CD14-positive monocyte (primary cell): ENCODE measurements around the gene ZNF536. TPM values are rescaled to one million over a fixed set of nuclear protein-coding genes. Genes with fewer than 3 reads are reported as not detected.

Experiments used
- DNase-seq, 3 donors: peaks; one replicate each; pipeline ENCODE4 v3.0.0-alpha.2; 2011 to 2022
- H2AFZ ChIP-seq: 2 replicates; pipeline ENCODE4 v1.6.0; 2012; ENCODE audit warnings: mild to moderate bottlenecking, low read depth, low read length, inconsistent platforms; ENCODE audit not compliant: insufficient read depth, poor library complexity, severe bottlenecking
- H3K27ac ChIP-seq, 2 donors: 1 replicate in 1 of 2; 2 replicates in 1 of 2; pipeline ENCODE4 v1.5.1; 2012 to 2013; ENCODE audit warnings: low read length in 2 of 2, control low read depth in 1 of 2, inconsistent platforms in 1 of 2, low read depth in 1 of 2, mild to moderate bottlenecking in 1 of 2
- H3K27me3 ChIP-seq, 2 donors: one replicate each; pipeline versions ENCODE4 v1.6.0 to v1.6.1; 2011 to 2013; ENCODE audit warnings: low read length in 2 of 2; ENCODE audit not compliant: control insufficient read depth in 2 of 2, insufficient read depth in 2 of 2
- H3K36me3 ChIP-seq, 2 donors: replicated peaks in 1 of 2; 1 replicate in 1 of 2; 2 replicates in 1 of 2; pipeline versions ENCODE4 v1.5.1 to v1.6.1; 2012 to 2013; ENCODE audit warnings: low read length in 2 of 2, control low read depth in 1 of 2, inconsistent platforms in 1 of 2, mild to moderate bottlenecking in 1 of 2; ENCODE audit not compliant: insufficient read depth in 2 of 2, control insufficient read depth in 1 of 2
- H3K4me1 ChIP-seq, 2 donors: 1 replicate in 1 of 2; 2 replicates in 1 of 2; pipeline versions ENCODE4 v1.5.1 to v1.6.1; 2012 to 2013; ENCODE audit warnings: low read length in 2 of 2, control low read depth in 1 of 2, inconsistent platforms in 1 of 2, mild to moderate bottlenecking in 1 of 2, moderate library complexity in 1 of 2; ENCODE audit not compliant: insufficient read depth in 2 of 2, control insufficient read depth in 1 of 2
- H3K4me2 ChIP-seq: replicated peaks from 2 replicates; pipeline ENCODE3; 2012; ENCODE audit warnings: low read length, moderate library complexity, mild to moderate bottlenecking; ENCODE audit not compliant: poor library complexity, severe bottlenecking; ENCODE audit errors: extremely low read depth
- H3K4me3 ChIP-seq, 3 experiments: fragments of 200-600 bp in 1 of 3; sonication (generic) in 1 of 3; replicated peaks in 1 of 3; 1 replicate in 2 of 3; 2 replicates in 1 of 3; pipeline ENCODE4 v1.5.1; 2011 to 2013; ENCODE audit warnings: low read length in 3 of 3, mild to moderate bottlenecking in 3 of 3, control low read depth in 2 of 3, low read depth in 2 of 3, inconsistent platforms in 1 of 3, moderate library complexity in 1 of 3
- H3K79me2 ChIP-seq: 2 replicates; pipeline ENCODE4 v1.6.0; 2012; ENCODE audit warnings: mild to moderate bottlenecking, control low read depth, inconsistent platforms, low read length, moderate library complexity; ENCODE audit not compliant: insufficient read depth
- H3K9ac ChIP-seq: 2 replicates; pipeline ENCODE4 v1.6.0; 2017; ENCODE audit warnings: low read length, mild to moderate bottlenecking; ENCODE audit not compliant: insufficient read depth, poor library complexity, severe bottlenecking
- H3K9me3 ChIP-seq, 2 donors: replicated peaks in 1 of 2; 1 replicate in 1 of 2; 2 replicates in 1 of 2; pipeline versions ENCODE4 v1.5.1 to v1.6.1; 2012 to 2013; ENCODE audit warnings: low read length in 2 of 2, control low read depth in 1 of 2; ENCODE audit not compliant: control insufficient read depth in 1 of 2, insufficient read depth in 1 of 2
- H4K20me1 ChIP-seq: 2 replicates; pipeline ENCODE4 v1.6.0; 2012; ENCODE audit warnings: mild to moderate bottlenecking, low read length, control low read depth, moderate library complexity; ENCODE audit not compliant: insufficient read depth
- H3K27ac Mint-ChIP-seq, 7 donors: one replicate each; pipeline ENCODE4 v1.8.0; 2020; ENCODE audit warnings: mild to moderate bottlenecking in 7 of 7, mixed read lengths in 7 of 7, moderate library complexity in 6 of 7, inconsistent platforms in 2 of 7
- H3K27me3 Mint-ChIP-seq, 3 donors: one replicate each; pipeline ENCODE4 v1.8.0; 2021 to 2022; ENCODE audit warnings: low read depth in 3 of 3, mild to moderate bottlenecking in 3 of 3, mixed read lengths in 3 of 3, moderate library complexity in 3 of 3, inconsistent platforms in 1 of 3
- H3K36me3 Mint-ChIP-seq, 2 donors: one replicate each; pipeline ENCODE4 v1.8.0; 2020; ENCODE audit warnings: mixed read lengths in 2 of 2, inconsistent platforms in 1 of 2, mild to moderate bottlenecking in 1 of 2
- H3K4me1 Mint-ChIP-seq: one replicate; pipeline ENCODE4 v1.8.0; 2020; ENCODE audit warnings: mild to moderate bottlenecking, mixed read lengths
- H3K4me3 Mint-ChIP-seq, 2 donors: one replicate each; pipeline ENCODE4 v1.8.0; 2020; ENCODE audit warnings: mild to moderate bottlenecking in 2 of 2, mixed read lengths in 2 of 2, moderate library complexity in 1 of 2
- H3K9me3 Mint-ChIP-seq, 7 donors: one replicate each; pipeline ENCODE4 v1.8.0; 2020 to 2022; ENCODE audit warnings: mixed read lengths in 7 of 7, mild to moderate bottlenecking in 6 of 7, moderate library complexity in 6 of 7, inconsistent platforms in 2 of 7
- WGBS: methylation state at CpG from one replicate; pipeline ENCODE4 v1.1.5; 2013; ENCODE audit warnings: missing lambda C conversion rate; ENCODE audit not compliant: insufficient coverage; 5-methylcytosine and 5-hydroxymethylcytosine counted together
- intact Hi-C, 2 donors: fragments of 100-400 bp; cut with micrococcal nuclease; formaldehyde crosslinking; loops; one replicate each; pipeline versions ENCODE4 v1.15.0 to v1.15.1; 2023
- polyA plus RNA-seq, 3 donors: library from polyadenylated mRNA; depleted of rRNA in 1 of 3; unstranded in 2 of 3; stranded (reverse) in 1 of 3; fragments of 300-500 nt in 2 of 3; fragments of >200 nt in 1 of 3; fragmentation: Illumina TruSeq in 2 of 3; gene quantifications; 1 replicate in 2 of 3; 2 replicates in 1 of 3; pipeline ENCODE4 v1.2.3, GENCODE V29; 2012 to 2021
- TF ChIP-seq, protein P1 (sequence below): fragments of 200-600 bp; IDR thresholded peaks from one replicate; pipeline ENCODE4 v1.8.0; 2022; ENCODE audit warnings: antibody characterized with exemption, mild to moderate bottlenecking

Gene ZNF536
- polyA plus RNA-seq, 3 donors = not detected

DNA sequence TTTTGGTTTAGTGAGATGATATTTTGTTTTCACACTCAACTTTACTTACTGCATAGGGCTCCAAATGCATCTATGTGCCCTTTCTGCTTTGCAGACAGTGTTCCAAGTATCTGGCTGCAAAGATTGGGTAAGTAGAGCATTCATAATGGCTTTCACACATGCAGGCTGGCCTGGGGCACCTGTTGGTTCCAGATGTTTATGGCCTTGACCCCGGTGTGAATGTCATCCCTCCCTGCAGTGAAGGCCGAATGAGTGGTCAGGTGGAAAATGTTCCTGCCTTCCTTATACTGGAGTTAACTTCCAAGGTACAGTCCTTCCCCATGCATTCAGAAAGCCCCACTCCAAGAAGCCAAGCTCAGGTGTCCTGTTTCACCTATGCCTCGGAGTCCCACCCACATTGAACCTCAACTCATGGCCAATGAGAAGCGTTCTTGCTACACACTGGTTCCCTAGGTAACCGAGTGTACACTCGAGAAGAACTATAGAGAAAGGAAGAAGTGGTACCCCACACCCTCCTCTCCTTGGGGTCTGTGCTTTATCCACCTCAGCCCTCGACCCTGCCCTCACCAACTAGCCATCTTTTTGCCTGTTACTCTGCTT, 23.0 kb upstream of the ZNF536 start:
- 69% methylated on average over 3 of the region's 7 CpGs for WGBS
- no peaks in the 10 kb centered on the region for H3K27me3 ChIP-seq
- no peaks in the 10 kb centered on the region for H3K79me2 ChIP-seq

DNA sequence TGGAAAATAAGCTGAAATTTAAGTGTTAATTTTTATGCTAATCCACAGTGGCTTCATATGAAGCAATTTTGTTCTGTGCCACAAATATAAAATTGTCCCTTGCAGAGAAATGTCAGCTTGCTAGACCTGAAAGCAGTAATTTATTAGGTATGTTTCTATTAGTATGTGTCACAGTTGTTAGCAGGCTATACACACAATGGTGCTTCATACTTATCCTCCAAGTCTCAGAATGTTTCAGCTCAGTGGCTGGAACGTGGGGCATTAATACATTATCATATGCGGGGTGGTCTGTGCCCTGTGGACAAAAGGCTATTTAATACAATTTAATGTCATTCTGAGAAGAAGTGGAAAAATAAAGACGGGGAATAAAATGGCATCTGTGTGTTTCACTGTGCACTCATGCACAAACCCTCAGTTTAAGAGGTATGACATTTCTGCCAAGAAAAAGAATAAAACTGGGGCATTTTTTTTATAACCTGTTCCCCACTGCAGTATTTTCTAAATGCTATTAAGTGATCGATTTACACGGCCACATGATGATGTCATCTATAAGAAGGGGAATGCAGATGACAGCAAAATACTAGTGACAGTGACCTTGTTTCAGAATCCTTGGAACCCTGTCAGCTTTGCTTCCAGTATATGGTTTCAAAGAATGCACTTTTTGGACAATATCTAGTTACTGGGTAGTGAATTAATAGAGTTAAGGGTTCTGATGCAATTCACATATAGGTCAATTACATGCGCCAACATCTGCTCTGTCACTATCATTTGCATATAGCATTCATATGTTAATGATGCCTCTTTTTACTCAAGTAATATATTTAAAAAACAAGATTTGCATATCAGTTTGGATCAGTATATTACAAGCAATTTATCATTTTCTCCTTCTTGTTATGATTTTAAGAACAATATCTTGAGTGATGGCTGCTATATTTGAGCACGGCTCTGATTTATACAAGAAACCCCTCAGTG, 21.2 kb upstream of the ZNF536 start:
- H3K27ac Mint-ChIP-seq = no peak overlapping the region
- no peak overlapping the region for H3K4me3 Mint-ChIP-seq
- DNase-seq = no peak
- TF ChIP-seq, protein P1, sequence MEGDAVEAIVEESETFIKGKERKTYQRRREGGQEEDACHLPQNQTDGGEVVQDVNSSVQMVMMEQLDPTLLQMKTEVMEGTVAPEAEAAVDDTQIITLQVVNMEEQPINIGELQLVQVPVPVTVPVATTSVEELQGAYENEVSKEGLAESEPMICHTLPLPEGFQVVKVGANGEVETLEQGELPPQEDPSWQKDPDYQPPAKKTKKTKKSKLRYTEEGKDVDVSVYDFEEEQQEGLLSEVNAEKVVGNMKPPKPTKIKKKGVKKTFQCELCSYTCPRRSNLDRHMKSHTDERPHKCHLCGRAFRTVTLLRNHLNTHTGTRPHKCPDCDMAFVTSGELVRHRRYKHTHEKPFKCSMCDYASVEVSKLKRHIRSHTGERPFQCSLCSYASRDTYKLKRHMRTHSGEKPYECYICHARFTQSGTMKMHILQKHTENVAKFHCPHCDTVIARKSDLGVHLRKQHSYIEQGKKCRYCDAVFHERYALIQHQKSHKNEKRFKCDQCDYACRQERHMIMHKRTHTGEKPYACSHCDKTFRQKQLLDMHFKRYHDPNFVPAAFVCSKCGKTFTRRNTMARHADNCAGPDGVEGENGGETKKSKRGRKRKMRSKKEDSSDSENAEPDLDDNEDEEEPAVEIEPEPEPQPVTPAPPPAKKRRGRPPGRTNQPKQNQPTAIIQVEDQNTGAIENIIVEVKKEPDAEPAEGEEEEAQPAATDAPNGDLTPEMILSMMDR = no peak
- Histone ChIP-seq H2AFZ (no peak overlapping the region), H3K4me1 (no peaks in the 10 kb centered on the region), H3K27me3 (no peaks in the 10 kb centered on the region), H3K4me2 (no peak overlapping the region), H3K36me3 (no peaks in the 10 kb centered on the region), H3K4me3 (no peak overlapping the region), H4K20me1 (no peaks in the 10 kb centered on the region), H3K79me2 (no peaks in the 10 kb centered on the region), H3K9me3 (no peaks in the 10 kb centered on the region), H3K27ac (no peak overlapping the region), H3K9ac (no peak overlapping the region)
- no peaks in the 10 kb centered on the region for H3K36me3 Mint-ChIP-seq
- H3K4me1 Mint-ChIP-seq = no peaks in the 10 kb centered on the region
- peaks cover 0 to 3% (median 0%) of the 10 kb centered on the region in 7 donors for H3K9me3 Mint-ChIP-seq
- 83% methylated on average over 1 of the region's 7 CpGs for WGBS
- intact Hi-C loops = no loop called here
- H3K27me3 Mint-ChIP-seq = peaks cover 3 to 4% (median 4%) of the 10 kb centered on the region in 3 donors

More for the DNA sequence above, 23.0 kb upstream of the ZNF536 start:
- no peak overlapping the region for H2AFZ ChIP-seq
- H3K36me3 ChIP-seq = no peaks in the 10 kb centered on the region
- H3K4me3 ChIP-seq = no peak overlapping the region
- no peaks in the 10 kb centered on the region for H3K4me1 Mint-ChIP-seq
- no peaks in the 10 kb centered on the region for H3K9me3 ChIP-seq
- H4K20me1 ChIP-seq = no peaks in the 10 kb centered on the region
- intact Hi-C loops = no loop called here
- H3K4me2 ChIP-seq = no peak overlapping the region
- no peak overlapping the region for H3K27ac ChIP-seq
- TF ChIP-seq, protein P1 = no peak
- no peak overlapping the region for H3K4me3 Mint-ChIP-seq
- no peaks in the 10 kb centered on the region for H3K36me3 Mint-ChIP-seq
- H3K27me3 Mint-ChIP-seq = peaks cover 2 to 6% (median 3%) of the 10 kb centered on the region in 3 donors
- DNase-seq = no peak
- no peaks in the 10 kb centered on the region for H3K4me1 ChIP-seq
- no peak overlapping the region for H3K9ac ChIP-seq
- peaks cover 0 to 3% (median 2%) of the 10 kb centered on the region in 7 donors for H3K9me3 Mint-ChIP-seq
- no peak overlapping the region for H3K27ac Mint-ChIP-seq
